Tibial artery (tissue), 4 donors: ENCODE data around the gene CDAN1.

Source experiments
- DNase-seq, 2 donors: peaks; one replicate each; pipeline ENCODE4 v3.0.0-alpha.2; 2019
- H3K27ac ChIP-seq, 2 donors: fragments of 200-600 bp; sonication (generic) in 1 of 2; 1 replicate in 1 of 2; 2 replicates in 1 of 2; pipeline ENCODE4 v1.5.1; 2018 to 2019; ENCODE audit warnings: mild to moderate bottlenecking in 1 of 2
- H3K27me3 ChIP-seq, 2 donors: fragments of 200-600 bp; sonication (generic) in 1 of 2; one replicate each; pipeline versions ENCODE4 v1.5.1 to v1.6.0; 2016 to 2019
- H3K36me3 ChIP-seq, 3 donors: fragments of 200-600 bp; sonication (generic) in 2 of 3; one replicate each; pipeline ENCODE4 v1.5.1; 2016 to 2019; ENCODE audit warnings: mild to moderate bottlenecking in 2 of 3
- H3K4me1 ChIP-seq, 4 donors: fragments of 200-600 bp; sonication (generic) in 2 of 4; 1 replicate in 3 of 4; 2 replicates in 1 of 4; pipeline ENCODE4 v1.5.1; 2016 to 2019
- H3K4me3 ChIP-seq, 2 donors: fragments of 200-600 bp; sonication (generic) in 1 of 2; 1 replicate in 1 of 2; 2 replicates in 1 of 2; pipeline ENCODE4 v1.5.1; 2018 to 2019; ENCODE audit warnings: mild to moderate bottlenecking in 2 of 2
- H3K9me3 ChIP-seq, 3 donors: fragments of 200-600 bp; sonication (generic) in 1 of 3; one replicate each; pipeline ENCODE4 v1.5.1; 2016 to 2019
- intact Hi-C: fragments of 100-400 bp; cut with DNase I; formaldehyde crosslinking; loops from one replicate; pipeline ENCODE4 v1.15.0; 2023; ENCODE audit warnings: low total_unique reads
- TF ChIP-seq, protein P1 (sequence below), 2 experiments: fragments of 200-600 bp in 1 of 2; fragments of 450-650 bp in 1 of 2; IDR thresholded peaks; one replicate each; pipeline ENCODE4 v1.5.1; 2017 to 2019; ENCODE audit warnings: antibody characterized with exemption in 2 of 2, mild to moderate bottlenecking in 1 of 2, moderate library complexity in 1 of 2

CDAN1 gene

DNA sequence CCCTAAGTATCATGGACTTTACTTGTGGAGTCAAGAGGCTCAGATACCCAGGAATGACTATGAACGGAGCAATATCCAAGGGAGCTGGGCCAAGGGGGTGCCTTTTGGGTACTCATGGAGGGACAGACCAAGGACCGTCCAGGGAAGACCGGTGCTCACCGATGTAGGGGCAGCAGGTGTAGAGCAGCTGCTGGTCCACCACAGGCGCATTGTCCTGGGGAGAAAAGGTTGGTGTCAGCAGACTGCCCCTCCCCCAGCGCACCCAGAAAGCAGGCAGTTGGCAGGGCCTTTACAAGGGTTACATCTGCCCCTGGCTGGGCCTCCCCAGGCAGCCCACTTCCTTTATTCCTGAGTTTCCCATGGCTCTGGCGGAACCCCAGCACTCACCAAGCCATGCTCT lies 7.5 kb downstream of the CDAN1 start:
- H3K9me3 ChIP-seq, result no peaks in the 10 kb centered on the region
- no peak overlapping the region for H3K27ac ChIP-seq
- intact Hi-C loops, result no loop called here
- no peaks in the 10 kb centered on the region for H3K27me3 ChIP-seq
- no peak for DNase-seq
- peaks cover 65 to 100% (median 98%) of the 10 kb centered on the region in 3 donors for H3K36me3 ChIP-seq
- no peak overlapping the region for H3K4me3 ChIP-seq
- no peaks in the 10 kb centered on the region for H3K4me1 ChIP-seq
- TF ChIP-seq, protein P1, sequence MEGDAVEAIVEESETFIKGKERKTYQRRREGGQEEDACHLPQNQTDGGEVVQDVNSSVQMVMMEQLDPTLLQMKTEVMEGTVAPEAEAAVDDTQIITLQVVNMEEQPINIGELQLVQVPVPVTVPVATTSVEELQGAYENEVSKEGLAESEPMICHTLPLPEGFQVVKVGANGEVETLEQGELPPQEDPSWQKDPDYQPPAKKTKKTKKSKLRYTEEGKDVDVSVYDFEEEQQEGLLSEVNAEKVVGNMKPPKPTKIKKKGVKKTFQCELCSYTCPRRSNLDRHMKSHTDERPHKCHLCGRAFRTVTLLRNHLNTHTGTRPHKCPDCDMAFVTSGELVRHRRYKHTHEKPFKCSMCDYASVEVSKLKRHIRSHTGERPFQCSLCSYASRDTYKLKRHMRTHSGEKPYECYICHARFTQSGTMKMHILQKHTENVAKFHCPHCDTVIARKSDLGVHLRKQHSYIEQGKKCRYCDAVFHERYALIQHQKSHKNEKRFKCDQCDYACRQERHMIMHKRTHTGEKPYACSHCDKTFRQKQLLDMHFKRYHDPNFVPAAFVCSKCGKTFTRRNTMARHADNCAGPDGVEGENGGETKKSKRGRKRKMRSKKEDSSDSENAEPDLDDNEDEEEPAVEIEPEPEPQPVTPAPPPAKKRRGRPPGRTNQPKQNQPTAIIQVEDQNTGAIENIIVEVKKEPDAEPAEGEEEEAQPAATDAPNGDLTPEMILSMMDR (IDR thresholded peaks at IDR 0.05), result no peak

DNA sequence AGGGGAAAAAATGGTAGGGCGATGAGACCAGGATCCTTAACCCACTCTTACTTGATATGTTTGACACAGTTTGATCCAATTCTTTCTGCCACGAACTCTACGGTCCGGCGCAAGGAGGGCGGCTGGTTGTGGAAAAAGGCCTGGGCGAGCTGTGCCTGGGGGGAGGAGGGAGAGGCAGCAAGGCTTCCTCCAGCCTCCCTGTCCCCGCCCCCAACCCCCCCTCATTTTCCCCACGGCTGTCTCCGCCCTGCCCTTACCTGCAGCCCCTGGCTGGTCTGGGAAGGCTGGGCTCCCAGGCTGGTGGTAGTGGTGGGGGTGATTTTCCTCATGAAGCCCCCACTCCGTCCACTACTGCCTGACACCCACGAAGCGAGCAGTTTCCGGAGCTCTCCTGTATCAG lies 8.0 kb downstream of the CDAN1 start:
- no peak overlapping the region for H3K27ac ChIP-seq
- TF ChIP-seq, protein P1 (IDR thresholded peaks at IDR 0.05), result no peak
- DNase-seq, result no peak
- no peaks in the 10 kb centered on the region for H3K4me1 ChIP-seq
- no peak overlapping the region for H3K4me3 ChIP-seq
- H3K27me3 ChIP-seq, result no peaks in the 10 kb centered on the region
- intact Hi-C loops, result no loop called here
- H3K36me3 ChIP-seq, result peaks cover 66 to 100% (median 98%) of the 10 kb centered on the region in 3 donors
- H3K9me3 ChIP-seq, result no peaks in the 10 kb centered on the region

DNA sequence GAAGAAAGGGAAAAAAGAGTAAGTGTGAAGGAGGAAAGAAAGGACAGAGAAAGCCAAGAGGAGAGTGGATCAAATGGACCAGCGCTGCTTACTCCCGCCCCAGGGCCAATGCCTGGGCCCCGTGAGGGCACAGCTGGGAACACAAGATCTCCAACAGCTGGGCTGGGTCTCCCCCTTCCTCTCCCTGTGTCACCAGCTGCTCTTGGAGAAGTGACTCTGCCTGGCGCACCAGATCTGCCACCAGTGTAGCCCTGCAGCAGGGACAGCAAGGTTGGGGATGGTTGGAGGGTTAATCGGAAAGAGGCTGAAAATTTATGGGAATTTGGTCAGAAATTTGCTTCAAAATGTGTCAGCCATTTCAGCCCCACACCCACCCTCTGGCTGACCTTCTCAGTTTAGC lies 8.4 kb downstream of the CDAN1 start:
- no peaks in the 10 kb centered on the region for H3K4me1 ChIP-seq
- no peak for DNase-seq
- H3K9me3 ChIP-seq, result no peaks in the 10 kb centered on the region
- intact Hi-C loops, result no loop called here
- H3K4me3 ChIP-seq, result no peak overlapping the region
- H3K36me3 ChIP-seq, result peaks cover 66 to 100% (median 98%) of the 10 kb centered on the region in 3 donors
- TF ChIP-seq, protein P1 (IDR thresholded peaks at IDR 0.05), result no peak
- no peaks in the 10 kb centered on the region for H3K27me3 ChIP-seq
- no peak overlapping the region for H3K27ac ChIP-seq

DNA sequence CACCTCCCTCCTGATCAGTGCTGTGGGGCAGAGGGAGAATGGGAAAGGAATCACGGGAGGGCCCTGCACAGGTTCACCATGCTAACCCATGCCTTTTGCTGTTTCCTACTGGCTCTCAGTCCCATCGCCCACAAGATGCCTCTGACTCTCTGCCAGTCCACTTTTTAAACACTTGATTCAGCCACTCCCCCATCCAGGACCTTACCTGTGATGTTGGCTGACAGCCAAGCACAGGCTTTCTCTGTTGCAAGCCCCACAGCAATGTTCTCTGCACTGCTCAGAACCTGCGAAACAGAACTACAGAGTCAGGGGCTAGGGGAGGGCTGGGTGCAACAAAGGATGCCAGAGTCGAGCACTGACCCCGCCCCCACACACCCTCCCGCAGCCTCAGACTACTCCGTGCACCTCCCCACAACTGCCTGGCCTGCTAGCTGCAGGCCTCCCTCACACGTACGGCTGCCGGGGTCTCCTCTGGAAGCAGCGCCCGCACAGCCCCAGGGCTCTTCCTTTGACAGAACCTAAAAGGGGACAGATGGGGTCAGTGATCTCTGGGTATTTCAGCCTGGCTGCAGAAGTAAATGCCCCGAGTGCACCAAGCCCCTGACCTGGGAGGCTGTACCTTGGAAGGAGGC lies 9.1 kb downstream of the CDAN1 start:
- Histone ChIP-seq H3K36me3 (peaks cover 70 to 100% (median 99%) of the 10 kb centered on the region in 3 donors), H3K9me3 (no peaks in the 10 kb centered on the region), H3K4me1 (no peaks in the 10 kb centered on the region), H3K27me3 (no peaks in the 10 kb centered on the region), H3K4me3 (no peak overlapping the region), H3K27ac (no peak overlapping the region)
- DNase-seq, result no peak
- TF ChIP-seq, protein P1 (IDR thresholded peaks at IDR 0.05), result no peak
- intact Hi-C loops, result no loop called here

DNA sequence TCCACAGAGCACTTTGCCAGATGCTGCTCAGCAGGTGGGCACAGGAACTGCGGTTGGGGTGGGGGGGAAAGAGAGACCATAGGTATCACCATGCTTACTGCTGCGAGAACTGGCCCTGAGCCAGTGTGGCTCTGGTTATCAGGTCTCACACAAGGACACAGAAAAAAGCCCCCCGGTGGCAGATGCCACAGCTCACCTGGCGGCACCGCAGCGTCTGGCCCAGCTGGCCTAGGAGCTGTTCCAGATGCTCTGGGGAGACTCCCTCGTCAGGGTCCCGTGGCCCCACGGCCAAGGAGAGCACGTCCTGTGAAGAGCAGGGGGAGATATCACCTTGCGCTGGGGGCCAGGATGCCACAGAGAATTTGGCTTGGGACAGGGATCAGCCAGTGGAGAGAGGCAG lies 10.8 kb downstream of the CDAN1 start:
- DNase-seq, result no peak
- no peaks in the 10 kb centered on the region for H3K27me3 ChIP-seq
- peaks cover 0 to 1% (median 0%) of the 10 kb centered on the region in 4 donors for H3K4me1 ChIP-seq
- H3K27ac ChIP-seq, result no peak overlapping the region
- no peaks in the 10 kb centered on the region for H3K9me3 ChIP-seq
- H3K4me3 ChIP-seq, result no peak overlapping the region
- TF ChIP-seq, protein P1 (IDR thresholded peaks at IDR 0.05), result no peak
- peaks cover 65 to 100% (median 96%) of the 10 kb centered on the region in 3 donors for H3K36me3 ChIP-seq
- intact Hi-C loops, result no loop called here
